ENCODE results near the gene ECI1. TPM values are rescaled to one million over a fixed set of nuclear protein-coding genes. Genes with fewer than 3 reads are reported as not detected.
A peak's percentile ranks its signal among the peaks of the same experiment; 100 is the strongest.

ECI1 gene
- total RNA-seq, 3 donors from 2014 or later, result 88.5 to 129 (median 95.5) TPM

- ATAC-seq (peak; percentile 91), DNase-seq (no peak)
- Histone ChIP-seq H3K4me3 (peak within 1 kb of the TSS; percentile 54), H3K4me1 (ENCODE audit: low read depth) (peaks cover 19% of the 10 kb centered on the region), H3K9me3 (no peaks in the 10 kb centered on the region), H3K36me3 (ENCODE audit: low read depth) (no peaks in the 10 kb centered on the region)
- no peak for TF ChIP-seq CTCF (IDR thresholded peaks at IDR 0.05)
- intact Hi-C loops (cut with DNase I, micrococcal nuclease), result no loop called here
These were observed 36.7 kb downstream of the ECI1 start, which contains the start of gene PGP for GRCh38 chr16:2214719-2214968. TSS of gene PGP (minus strand) at chr16:2214840. CDS start at chr16:2214777, 63 bp downstream.

- ATAC-seq (no peak), DNase-seq (peak in 1 of 3 donors; percentile 63)
- intact Hi-C loops (cut with DNase I, micrococcal nuclease), result no loop called here
- Histone ChIP-seq H3K4me1 (ENCODE audit: low read depth) (peaks cover 19% of the 10 kb centered on the region), H3K36me3 (ENCODE audit: low read depth) (no peaks in the 10 kb centered on the region), H3K9me3 (no peaks in the 10 kb centered on the region), H3K4me3 (peak overlapping the region; percentile 54)
- no peak for TF ChIP-seq CTCF (IDR thresholded peaks at IDR 0.05)
These were observed 37.3 kb downstream of the ECI1 start for GRCh38 chr16:2213817-2214718.

- TF ChIP-seq CTCF (IDR thresholded peaks at IDR 0.05), result no peak
- Histone ChIP-seq H3K36me3 (ENCODE audit: low read depth) (no peaks in the 10 kb centered on the region), H3K9me3 (no peaks in the 10 kb centered on the region), H3K4me1 (ENCODE audit: low read depth) (peaks cover 19% of the 10 kb centered on the region), H3K4me3 (no peak overlapping the region)
- intact Hi-C loops (cut with DNase I, micrococcal nuclease), result no loop called here
- ATAC-seq (peak; percentile 1), DNase-seq (peak in 1 of 3 donors; percentile 58)
These were observed 38.7 kb downstream of the ECI1 start for GRCh38 chr16:2212362-2213324.

GRCh38 chr16:2211923-2212347 lies 39.5 kb downstream of the ECI1 start:
- Histone ChIP-seq H3K9me3 (no peaks in the 10 kb centered on the region), H3K4me3 (no peak overlapping the region), H3K4me1 (ENCODE audit: low read depth) (peaks cover 19% of the 10 kb centered on the region), H3K36me3 (ENCODE audit: low read depth) (no peaks in the 10 kb centered on the region)
- DNase-seq (no peak), ATAC-seq (no peak)
- no peak for TF ChIP-seq CTCF (IDR thresholded peaks at IDR 0.05)
- intact Hi-C loops (cut with DNase I, micrococcal nuclease), result no loop called here

GRCh38 chr16:2210386-2211365 lies 40.7 kb downstream of the ECI1 start, which contains the start of gene BRICD5:
TSS of gene BRICD5 (minus strand) at chr16:2210863. CDS start at chr16:2210833, 30 bp downstream.
- no peak for ATAC-seq
- Histone ChIP-seq H3K36me3 (ENCODE audit: low read depth) (no peaks in the 10 kb centered on the region), H3K4me1 (ENCODE audit: low read depth) (peaks cover 29% of the 10 kb centered on the region), H3K4me3 (no peak within 1 kb of the TSS), H3K9me3 (no peaks in the 10 kb centered on the region)
- intact Hi-C loops (cut with DNase I, micrococcal nuclease), result no loop called here
- TF ChIP-seq CTCF (IDR thresholded peaks at IDR 0.05), result no peak
- DNase-seq, result no peak

Data from mucosa of descending colon (tissue), 3 donors.